ENCODE results near the gene SDS. TPM values are rescaled to one million over a fixed set of nuclear protein-coding genes. Genes with fewer than 3 reads are reported as not detected.

Gene SDS
- total RNA-seq, 5 donors from 2014 or later (not counting 1 experiment from before 2014, with no cell fraction given), result 0.18 to 0.26 TPM; not detected in 3

GRCh38 chr12:113438523-113439300 is 35.0 kb upstream of the SDS start:
- Mint-ChIP-seq H3K4me3 (no peak overlapping the region), H3K36me3 (no peaks in the 10 kb centered on the region), H3K4me1 (no peaks in the 10 kb centered on the region), H3K27me3 (peaks cover 9 to 16% of the 10 kb centered on the region in 2 donors), H3K9me3 (no peaks in the 10 kb centered on the region), H3K27ac (no peak overlapping the region)
- Histone ChIP-seq H3K27me3 (replicated peaks in 1 of 2; ENCODE audit: control insufficient read depth in 2 of 2, extremely low read depth in 1 of 2, insufficient read depth in 2 of 2, low read length in 1 of 2) (peaks cover 0 to 38% of the 10 kb centered on the region in 2 experiments), H3K9me3 (no peaks in the 10 kb centered on the region), H3K4me1 (ENCODE audit: control insufficient read depth in 1 of 2, extremely low read depth in 1 of 2, insufficient read depth in 2 of 2, low read length in 2 of 2) (no peaks in the 10 kb centered on the region), H3K36me3 (ENCODE audit: control insufficient read depth in 2 of 2, extremely low read depth in 1 of 2, insufficient read depth in 1 of 2, low read length in 1 of 2) (no peaks in the 10 kb centered on the region), H3K4me3 (ENCODE audit: control insufficient read depth in 1 of 2, extremely low read depth in 1 of 2, low read length in 1 of 2) (no peak overlapping the region), H3K27ac (ENCODE audit: low read length) (no peak overlapping the region)
- ChIA-PET CTCF (no interaction called here), POLR2A (no interaction called here)
- ATAC-seq (replicated peaks in 1 of 4) (no peak), DNase-seq (no peak)
- 54% methylated on average over 4 of the region's 4 CpGs for WGBS (ENCODE audit: insufficient coverage)

- H3K27ac Mint-ChIP-seq, result no peak overlapping the region
- H3K27me3 Mint-ChIP-seq, result peaks cover 9 to 22% of the 10 kb centered on the region in 2 donors
- 60% methylated on average over 2 of the region's 9 CpGs for WGBS (ENCODE audit: insufficient coverage)
- no peaks in the 10 kb centered on the region for H3K9me3 Mint-ChIP-seq
- Histone ChIP-seq H3K27ac (ENCODE audit: low read length) (no peak overlapping the region), H3K4me3 (ENCODE audit: control insufficient read depth in 1 of 2, extremely low read depth in 1 of 2, low read length in 1 of 2) (no peak overlapping the region), H3K4me1 (ENCODE audit: control insufficient read depth in 1 of 2, extremely low read depth in 1 of 2, insufficient read depth in 2 of 2, low read length in 2 of 2) (no peaks in the 10 kb centered on the region), H3K36me3 (ENCODE audit: control insufficient read depth in 2 of 2, extremely low read depth in 1 of 2, insufficient read depth in 1 of 2, low read length in 1 of 2) (no peaks in the 10 kb centered on the region), H3K27me3 (replicated peaks in 1 of 2; ENCODE audit: control insufficient read depth in 2 of 2, extremely low read depth in 1 of 2, insufficient read depth in 2 of 2, low read length in 1 of 2) (peaks cover 0 to 41% of the 10 kb centered on the region in 2 experiments), H3K9me3 (no peaks in the 10 kb centered on the region)
- H3K36me3 Mint-ChIP-seq, result no peaks in the 10 kb centered on the region
- no peaks in the 10 kb centered on the region for H3K4me1 Mint-ChIP-seq
- DNase-seq (no peak), ATAC-seq (replicated peaks in 1 of 4) (no peak)
- CTCF ChIA-PET, result no interaction called here
- POLR2A ChIA-PET, result no interaction called here
- no peak overlapping the region for H3K4me3 Mint-ChIP-seq
Observed at GRCh38 chr12:113437729-113438100, 34.0 kb upstream of the SDS start.

- WGBS (ENCODE audit: insufficient coverage), result 95% methylated on average over 3 of the region's 6 CpGs
- no peaks in the 10 kb centered on the region for H3K36me3 ChIP-seq (ENCODE audit: control insufficient read depth in 2 of 2, extremely low read depth in 1 of 2, insufficient read depth in 1 of 2, low read length in 1 of 2)
- Mint-ChIP-seq H3K4me1 (no peaks in the 10 kb centered on the region), H3K27ac (no peak overlapping the region), H3K4me3 (no peak overlapping the region), H3K9me3 (no peaks in the 10 kb centered on the region), H3K27me3 (peaks cover 9 to 22% of the 10 kb centered on the region in 2 donors), H3K36me3 (no peaks in the 10 kb centered on the region)
- ATAC-seq (replicated peaks in 1 of 4), result no peak
- H3K4me1 ChIP-seq (ENCODE audit: control insufficient read depth in 1 of 2, extremely low read depth in 1 of 2, insufficient read depth in 2 of 2, low read length in 2 of 2), result no peaks in the 10 kb centered on the region
- no peak overlapping the region for H3K27ac ChIP-seq (ENCODE audit: low read length)
- ChIA-PET POLR2A (no interaction called here), CTCF (no interaction called here)
- peaks cover 0 to 41% of the 10 kb centered on the region in 2 experiments for H3K27me3 ChIP-seq (replicated peaks in 1 of 2; ENCODE audit: control insufficient read depth in 2 of 2, extremely low read depth in 1 of 2, insufficient read depth in 2 of 2, low read length in 1 of 2)
- no peak overlapping the region for H3K4me3 ChIP-seq (ENCODE audit: control insufficient read depth in 1 of 2, extremely low read depth in 1 of 2, low read length in 1 of 2)
- H3K9me3 ChIP-seq, result no peaks in the 10 kb centered on the region
- no peak for DNase-seq
Observed at GRCh38 chr12:113436993-113437728, 33.5 kb upstream of the SDS start.

GRCh38 chr12:113436586-113436985 is 32.9 kb upstream of the SDS start:
- no peak overlapping the region for H3K27ac Mint-ChIP-seq
- no peaks in the 10 kb centered on the region for H3K36me3 ChIP-seq (ENCODE audit: control insufficient read depth in 2 of 2, extremely low read depth in 1 of 2, insufficient read depth in 1 of 2, low read length in 1 of 2)
- H3K27me3 ChIP-seq (replicated peaks in 1 of 2; ENCODE audit: control insufficient read depth in 2 of 2, extremely low read depth in 1 of 2, insufficient read depth in 2 of 2, low read length in 1 of 2), result peaks cover 0 to 38% of the 10 kb centered on the region in 2 experiments
- ChIA-PET POLR2A (no interaction called here), CTCF (no interaction called here)
- H3K27ac ChIP-seq (ENCODE audit: low read length), result no peak overlapping the region
- no peaks in the 10 kb centered on the region for H3K4me1 ChIP-seq (ENCODE audit: control insufficient read depth in 1 of 2, extremely low read depth in 1 of 2, insufficient read depth in 2 of 2, low read length in 2 of 2)
- no peak overlapping the region for H3K4me3 ChIP-seq (ENCODE audit: control insufficient read depth in 1 of 2, extremely low read depth in 1 of 2, low read length in 1 of 2)
- no peaks in the 10 kb centered on the region for H3K9me3 Mint-ChIP-seq
- no peak overlapping the region for H3K4me3 Mint-ChIP-seq
- no peaks in the 10 kb centered on the region for H3K4me1 Mint-ChIP-seq
- no peak for ATAC-seq (replicated peaks in 1 of 4)
- no peaks in the 10 kb centered on the region for H3K9me3 ChIP-seq
- 75% methylated on average over 3 of the region's 6 CpGs for WGBS (ENCODE audit: insufficient coverage)
- no peaks in the 10 kb centered on the region for H3K36me3 Mint-ChIP-seq
- peaks cover 9 to 20% of the 10 kb centered on the region in 2 donors for H3K27me3 Mint-ChIP-seq
- DNase-seq, result no peak

- Histone ChIP-seq H3K4me3 (ENCODE audit: control insufficient read depth in 1 of 2, extremely low read depth in 1 of 2, low read length in 1 of 2) (no peak overlapping the region), H3K4me1 (ENCODE audit: control insufficient read depth in 1 of 2, extremely low read depth in 1 of 2, insufficient read depth in 2 of 2, low read length in 2 of 2) (no peaks in the 10 kb centered on the region), H3K9me3 (no peaks in the 10 kb centered on the region), H3K27ac (ENCODE audit: low read length) (no peak overlapping the region), H3K36me3 (ENCODE audit: control insufficient read depth in 2 of 2, extremely low read depth in 1 of 2, insufficient read depth in 1 of 2, low read length in 1 of 2) (no peaks in the 10 kb centered on the region), H3K27me3 (replicated peaks in 1 of 2; ENCODE audit: control insufficient read depth in 2 of 2, extremely low read depth in 1 of 2, insufficient read depth in 2 of 2, low read length in 1 of 2) (peaks cover 0 to 35% of the 10 kb centered on the region in 2 experiments)
- ChIA-PET CTCF (no interaction called here), POLR2A (no interaction called here)
- Mint-ChIP-seq H3K27me3 (peaks cover 11 to 16% of the 10 kb centered on the region in 2 donors), H3K4me3 (no peak overlapping the region), H3K9me3 (no peaks in the 10 kb centered on the region), H3K27ac (no peak overlapping the region), H3K36me3 (no peaks in the 10 kb centered on the region), H3K4me1 (no peaks in the 10 kb centered on the region)
- no peak for DNase-seq
- 86% methylated on average over 3 of the region's 5 CpGs for WGBS (ENCODE audit: insufficient coverage)
- ATAC-seq (replicated peaks in 1 of 4), result no peak
Observed at GRCh38 chr12:113435367-113435766, 31.7 kb upstream of the SDS start.

- Histone ChIP-seq H3K36me3 (ENCODE audit: control insufficient read depth in 2 of 2, extremely low read depth in 1 of 2, insufficient read depth in 1 of 2, low read length in 1 of 2) (no peaks in the 10 kb centered on the region), H3K4me3 (ENCODE audit: control insufficient read depth in 1 of 2, extremely low read depth in 1 of 2, low read length in 1 of 2) (no peak overlapping the region), H3K9me3 (no peaks in the 10 kb centered on the region), H3K27me3 (replicated peaks in 1 of 2; ENCODE audit: control insufficient read depth in 2 of 2, extremely low read depth in 1 of 2, insufficient read depth in 2 of 2, low read length in 1 of 2) (peaks cover 0 to 33% of the 10 kb centered on the region in 2 experiments), H3K27ac (ENCODE audit: low read length) (no peak overlapping the region), H3K4me1 (ENCODE audit: control insufficient read depth in 1 of 2, extremely low read depth in 1 of 2, insufficient read depth in 2 of 2, low read length in 2 of 2) (no peaks in the 10 kb centered on the region)
- POLR2A ChIA-PET, result no interaction called here
- ATAC-seq (replicated peaks in 1 of 4), result no peak
- CTCF ChIA-PET, result no interaction called here
- Mint-ChIP-seq H3K36me3 (no peaks in the 10 kb centered on the region), H3K4me3 (no peak overlapping the region), H3K9me3 (no peaks in the 10 kb centered on the region), H3K27ac (no peak overlapping the region), H3K27me3 (peaks cover 11 to 24% of the 10 kb centered on the region in 2 donors), H3K4me1 (no peaks in the 10 kb centered on the region)
- no peak for DNase-seq
Observed at GRCh38 chr12:113432986-113433385, 29.3 kb upstream of the SDS start.

Measured in T-cell (primary cell).